K562 (cell line): Measurements from ENCODE around the gene CCNY. TPM values are rescaled to one million over a fixed set of nuclear protein-coding genes. Genes with fewer than 3 reads are reported as not detected.
A peak's percentile ranks its signal among the peaks of the same experiment; 100 is the strongest.

Source experiments
- ATAC-seq: fragments of 200-7000 bp; cut with Tn5 transposase; 3 replicates; pipeline ENCODE4 v1.9.1; 2020; ENCODE audit warnings: moderate library complexity
- BruUV-seq: library from RNA; stranded (reverse); fragments of 400-500 nt; replicated peaks from 2 replicates; lab custom pipeline; 2021; lab: Mats Ljungman, UMichigan
- CTCF ChIA-PET: fragments of 300-600 bp; formaldehyde crosslinking; extraction: SDS; loops from one replicate; lab custom pipeline; 2021; ENCODE audit warnings: low intra/inter-chr PET ratio; lab: Yijun Ruan, JAX
- POLR2A ChIA-PET: fragments of 300-600, 350-650 bp; sonication (Branson Sonifier 250); formaldehyde crosslinking; extraction: SDS; loops from one replicate; lab custom pipeline; 2021; ENCODE audit warnings: antibody characterized with exemption, inconsistent platforms; lab: Yijun Ruan, JAX
- DNase-seq, 4 experiments: peaks; one replicate each; pipeline versions ENCODE4 v3.0.0 to v3.0.0-alpha.2; 2011 to 2018; ENCODE audit warnings: low spot score in 3 of 4, mixed read lengths in 3 of 4; ENCODE audit errors: extremely low read depth in 1 of 4
- FAIRE-seq: peaks from 2 replicates; lab custom pipeline; 2011; peaks lifted over from hg19 to GRCh38; lab: Jason Lieb, UNC
- H2AFZ ChIP-seq: 2 replicates; pipeline ENCODE4 v1.6.0; 2011; ENCODE audit warnings: low read depth, low read length, control low read depth, inconsistent platforms
- H3K27ac ChIP-seq: fragments of 200-600 bp; 3 replicates; pipeline ENCODE4 v1.8.0; 2011; ENCODE audit warnings: low read depth, mild to moderate bottlenecking, control low read depth, inconsistent platforms, low read length, moderate library complexity, mixed read lengths; ENCODE audit errors: extremely low read depth
- H3K27me3 ChIP-seq, 2 experiments: fragments of 300-600 bp in 1 of 2; 2 replicates in 1 of 2; 3 replicates in 1 of 2; pipeline versions ENCODE4 v1.6.0 to v1.8.0; 2011; ENCODE audit warnings: inconsistent platforms in 2 of 2, low read length in 2 of 2, mild to moderate bottlenecking in 1 of 2, mixed read lengths in 1 of 2, moderate library complexity in 1 of 2; ENCODE audit not compliant: control insufficient read depth in 2 of 2, insufficient read depth in 2 of 2
- H3K36me3 ChIP-seq: fragments of 300-600 bp; 3 replicates; pipeline ENCODE4 v1.8.0; 2011; ENCODE audit warnings: mild to moderate bottlenecking, low read length, inconsistent platforms; ENCODE audit not compliant: control insufficient read depth, insufficient read depth
- H3K4me1 ChIP-seq, 2 experiments: fragments of 200-600 bp in 1 of 2; replicated peaks in 1 of 2; 2 replicates in 1 of 2; 3 replicates in 1 of 2; pipeline versions ENCODE4 v1.5.1 to v1.8.0; 2011; ENCODE audit warnings: inconsistent platforms in 2 of 2, low read length in 2 of 2, mild to moderate bottlenecking in 1 of 2, mixed read lengths in 1 of 2, moderate library complexity in 1 of 2; ENCODE audit not compliant: control insufficient read depth in 2 of 2, insufficient read depth in 2 of 2
- H3K4me2 ChIP-seq: 2 replicates; pipeline ENCODE4 v1.6.1; 2011; ENCODE audit warnings: low read length, control low read depth, inconsistent platforms, mixed read lengths; ENCODE audit not compliant: insufficient read depth
- H3K4me3 ChIP-seq: fragments of 200-600 bp; sonication (generic), shearing (Covaris generic); 2 replicates; pipeline ENCODE4 v1.5.1; 2016; ENCODE audit warnings: control low read depth, inconsistent platforms
- H3K79me2 ChIP-seq: fragments of 200-600 bp; 3 replicates; pipeline ENCODE4 v1.8.0; 2011; ENCODE audit warnings: low read length, inconsistent platforms; ENCODE audit not compliant: control insufficient read depth, insufficient read depth
- H3K9ac ChIP-seq, 2 experiments: 2 replicates each; pipeline versions ENCODE4 v1.6.0 to v1.6.1; 2011; ENCODE audit warnings: low read depth in 2 of 2, low read length in 2 of 2, control low read depth in 1 of 2, inconsistent platforms in 1 of 2, mild to moderate bottlenecking in 1 of 2, mixed read lengths in 1 of 2; ENCODE audit not compliant: insufficient read depth in 1 of 2
- H3K9me1 ChIP-seq: one replicate; pipeline ENCODE4 v1.6.0; 2011; ENCODE audit warnings: inconsistent platforms, mild to moderate bottlenecking, low read length, moderate library complexity; ENCODE audit not compliant: control insufficient read depth, insufficient read depth
- H3K9me3 ChIP-seq: replicated peaks from 2 replicates; pipeline ENCODE4 v1.5.1; 2011; ENCODE audit warnings: low read depth, low read length, inconsistent platforms; ENCODE audit not compliant: control insufficient read depth, insufficient read depth
- H4K20me1 ChIP-seq: replicated peaks from 2 replicates; pipeline ENCODE4 v1.6.1; 2011; ENCODE audit warnings: low read length, inconsistent platforms, mixed read lengths; ENCODE audit not compliant: control insufficient read depth, insufficient read depth
- CAMTA2 ChIP-seq: fragments of 250-450 bp; sonication (Bioruptor Pico); conservative IDR thresholded peaks from 2 replicates; pipeline ENCODE4 v1.5.1; 2022
- CTCFL ChIP-seq: IDR thresholded peaks from 2 replicates; pipeline ENCODE4 v1.6.1; 2011; ENCODE audit warnings: borderline replicate concordance, low read depth, mild to moderate bottlenecking, moderate library complexity, low read length; ENCODE audit not compliant: insufficient read depth, poor library complexity, severe bottlenecking
- MEIS2 ChIP-seq: fragments of 450-650 bp; IDR thresholded peaks from 2 replicates; pipeline ENCODE4 v1.6.1; 2014; ENCODE audit warnings: mild to moderate bottlenecking; ENCODE audit not compliant: partially characterized antibody
- MTF1 ChIP-seq: fragments of 250-450 bp; sonication (Bioruptor Pico); IDR thresholded peaks from 2 replicates; pipeline ENCODE4 v1.9.0; 2021; ENCODE audit warnings: moderate library complexity, mild to moderate bottlenecking, inconsistent platforms, borderline replicate concordance
- PREB ChIP-seq: sonication (generic); formaldehyde crosslinking; IDR thresholded peaks from 2 replicates; pipeline ENCODE4 v1.8.1; 2023; ENCODE audit warnings: mild to moderate bottlenecking, missing genetic modification reagents
- TRIM28 ChIP-seq: fragments of 450-650 bp; IDR thresholded peaks from 2 replicates; pipeline ENCODE4 v1.6.1; 2017
- ZNF23 ChIP-seq: fragments of 250-450 bp; sonication (Bioruptor Pico); IDR thresholded peaks from 2 replicates; pipeline ENCODE4 v1.4.0; 2020; ENCODE audit warnings: mild to moderate bottlenecking
- ZNF699 ChIP-seq: fragments of 250-450 bp; sonication (Bioruptor Pico); IDR thresholded peaks from 2 replicates; pipeline ENCODE4 v1.8.0; 2021; ENCODE audit warnings: mild to moderate bottlenecking, moderate library complexity; ENCODE audit not compliant: insufficient replicate concordance
- WGBS: fragments of 100-300 bp; shearing (Covaris generic); methylation state at CpG from one replicate; pipeline ENCODE4 v1.1.6; 2016; ENCODE audit warnings: low coverage, mixed read lengths; ENCODE audit not compliant: insufficient coverage; ENCODE audit errors: missing lambda C conversion rate; 5-methylcytosine and 5-hydroxymethylcytosine counted together
- in situ Hi-C: fragments of 300-500 bp; cut with MboI; formaldehyde crosslinking; loops from 4 replicates; pipeline ENCODE4 v1.15.0; 2018; ENCODE audit warnings: inconsistent platforms, mixed read lengths
- intact Hi-C: fragments of 100-400 bp; cut with micrococcal nuclease; formaldehyde crosslinking; loops from 2 replicates; pipeline ENCODE4 v1.14.2; 2022
- polyA plus RNA-seq, 8 experiments: library from polyadenylated mRNA; depleted of rRNA in 4 of 8; stranded (reverse) in 5 of 8; unstranded in 3 of 8; fragments of >200 nt; fragmentation: Nextera tagmentation in 2 of 8; fragmentation: Illumina TruSeq in 1 of 8; extraction: Ambion mirVana in 2 of 8; extraction: Trizol in 1 of 8; gene quantifications; 2 replicates each; pipeline versions ENCODE4 v1.2.1 to v1.2.3, GENCODE V29; 2011 to 2014; ENCODE audit warnings: inconsistent platforms in 1 of 8, missing spikeins in 1 of 8
- total RNA-seq, 7 experiments: library from RNA; depleted of rRNA in 6 of 7; stranded (reverse); fragments of >200 nt in 6 of 7; fragmentation: Illumina TruSeq in 2 of 7; extraction: Trizol in 2 of 7; gene quantifications; 2 replicates each; pipeline versions ENCODE4 v1.2.1 to v1.2.3, GENCODE V29; 2011 to 2021; ENCODE audit warnings: low replicate concordance in 1 of 7
- TF ChIP-seq, protein P1 (sequence below), 2 experiments: IDR thresholded peaks in 1 of 2; conservative IDR thresholded peaks in 1 of 2; 2 replicates each; pipeline ENCODE4 v1.6.1; 2016; ENCODE audit warnings: low read depth in 2 of 2, mild to moderate bottlenecking in 1 of 2, missing compliant biosample characterization in 1 of 2, missing genetic modification characterization in 1 of 2, moderate library complexity in 1 of 2
- TF ChIP-seq, protein P2 (sequence below), 2 experiments: fragments of 450-650 bp; conservative IDR thresholded peaks; 2 replicates each; pipeline ENCODE4 v1.6.1; 2017; ENCODE audit warnings: mild to moderate bottlenecking in 2 of 2, moderate library complexity in 2 of 2

The CCNY gene
- total and polyA plus RNA-seq, 9 of the 15 experiments (the other 6 are each of a cell fraction or from before 2014, with no cell fraction given), result 8.4 to 109 (median 38.6) TPM

- TF ChIP-seq MEIS2, result peak; percentile 73
- TF ChIP-seq, protein P1, sequence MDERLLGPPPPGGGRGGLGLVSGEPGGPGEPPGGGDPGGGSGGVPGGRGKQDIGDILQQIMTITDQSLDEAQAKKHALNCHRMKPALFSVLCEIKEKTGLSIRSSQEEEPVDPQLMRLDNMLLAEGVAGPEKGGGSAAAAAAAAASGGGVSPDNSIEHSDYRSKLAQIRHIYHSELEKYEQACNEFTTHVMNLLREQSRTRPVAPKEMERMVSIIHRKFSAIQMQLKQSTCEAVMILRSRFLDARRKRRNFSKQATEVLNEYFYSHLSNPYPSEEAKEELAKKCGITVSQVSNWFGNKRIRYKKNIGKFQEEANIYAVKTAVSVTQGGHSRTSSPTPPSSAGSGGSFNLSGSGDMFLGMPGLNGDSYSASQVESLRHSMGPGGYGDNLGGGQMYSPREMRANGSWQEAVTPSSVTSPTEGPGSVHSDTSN (CRISPR knock-in tag; IDR thresholded peaks at IDR 0.05; ENCODE audit: low read depth), result no peak
- TF ChIP-seq, protein P1 (tag; conservative IDR thresholded peaks at IDR 0.05; ENCODE audit: low read depth), result peak; percentile 71
These were observed 127.0 kb downstream of the CCNY start (continued) for GRCh38 chr10:35463105-35463867.

DNA sequence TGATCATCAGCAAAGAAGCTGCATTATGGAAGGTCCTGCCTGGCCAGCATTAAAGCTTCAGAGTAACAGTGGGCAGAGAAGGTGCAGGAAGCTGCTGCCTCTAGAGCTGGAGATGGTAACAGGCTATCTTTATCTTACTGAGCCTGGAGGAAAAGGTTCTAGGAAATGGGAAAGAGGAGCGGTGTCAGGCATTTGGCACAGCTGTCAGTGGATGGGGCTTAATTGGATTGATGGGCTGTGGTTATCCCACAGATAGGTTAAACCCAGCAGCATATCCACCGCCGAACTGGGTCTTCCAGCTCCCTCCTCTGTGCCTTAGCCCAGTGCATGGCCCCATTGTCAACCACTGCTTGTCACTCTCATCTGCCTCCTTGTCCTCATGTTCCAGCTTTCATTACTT is 127.6 kb downstream of the CCNY start:
- FAIRE-seq, result no peak
- Histone ChIP-seq H3K9me1 (peaks cover 6% of the 10 kb centered on the region), H3K4me2 (0 out of 2 replicates have a peak overlapping the region, but pooled peaks have one; percentile 14), H3K79me2 (peaks cover 100% of the 10 kb centered on the region), H2AFZ (no peak overlapping the region), H4K20me1 (peaks cover 56% of the 10 kb centered on the region), H3K27me3 (no peaks in the 10 kb centered on the region), H3K4me1 (peaks cover 13 to 67% of the 10 kb centered on the region in 2 experiments), H3K36me3 (no peaks in the 10 kb centered on the region), H3K4me3 (no peak overlapping the region), H3K27ac (no peak overlapping the region), H3K9ac (no peak overlapping the region), H3K9me3 (no peaks in the 10 kb centered on the region)
- ChIA-PET CTCF (no interaction called here), POLR2A (interaction anchor here (0.7 to 1.0 kb wide), 4 partner anchors 15 to 76 kb away, joined by 3 to 5 read pairs (median 4); no protein-coding TSS in a partner anchor)
- ATAC-seq, result peak; percentile 10; the same call in 2 of the 3 replicates
- 8% methylated on average over 3 of the region's 3 CpGs for WGBS
- intact Hi-C loops, result no loop called here
- peak in 2 of 4 experiments; percentile 17 to 28 for DNase-seq
- in situ Hi-C loops, result no loop called here
- BruUV-seq, result no TSS peak
- TF ChIP-seq, protein P2, sequence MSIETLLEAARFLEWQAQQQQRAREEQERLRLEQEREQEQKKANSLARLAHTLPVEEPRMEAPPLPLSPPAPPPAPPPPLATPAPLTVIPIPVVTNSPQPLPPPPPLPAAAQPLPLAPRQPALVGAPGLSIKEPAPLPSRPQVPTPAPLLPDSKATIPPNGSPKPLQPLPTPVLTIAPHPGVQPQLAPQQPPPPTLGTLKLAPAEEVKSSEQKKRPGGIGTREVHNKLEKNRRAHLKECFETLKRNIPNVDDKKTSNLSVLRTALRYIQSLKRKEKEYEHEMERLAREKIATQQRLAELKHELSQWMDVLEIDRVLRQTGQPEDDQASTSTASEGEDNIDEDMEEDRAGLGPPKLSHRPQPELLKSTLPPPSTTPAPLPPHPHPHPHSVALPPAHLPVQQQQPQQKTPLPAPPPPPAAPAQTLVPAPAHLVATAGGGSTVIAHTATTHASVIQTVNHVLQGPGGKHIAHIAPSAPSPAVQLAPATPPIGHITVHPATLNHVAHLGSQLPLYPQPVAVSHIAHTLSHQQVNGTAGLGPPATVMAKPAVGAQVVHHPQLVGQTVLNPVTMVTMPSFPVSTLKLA (conservative IDR thresholded peaks at IDR 0.05), result no peak
- TF ChIP-seq ZNF699 (no peak), MTF1 (CRISPR knock-in tag) (no peak), TRIM28 (no peak), PREB (CRISPR knock-in tag) (no peak), CAMTA2 (CRISPR knock-in tag) (no peak), CTCFL (no peak), ZNF23 (no peak)
